H9 (cell line): ENCODE results near the gene SELENOS. TPM values are rescaled to one million over a fixed set of nuclear protein-coding genes. Genes with fewer than 3 reads are reported as not detected.
A peak's percentile ranks its signal among the peaks of the same experiment; 100 is the strongest.

Source experiments
- DNase-seq: peaks from one replicate; pipeline ENCODE4 v3.0.0-alpha.2; 2017
- H2AFZ ChIP-seq: one replicate; pipeline ENCODE4 v1.6.1; 2013; ENCODE audit warnings: mild to moderate bottlenecking, low read length, control low read depth, moderate library complexity
- H2AK5ac ChIP-seq: 2 replicates; pipeline ENCODE4 v1.6.1; 2013; ENCODE audit warnings: low read length, control low read depth, mixed read lengths; ENCODE audit not compliant: insufficient read length
- H2BK120ac ChIP-seq: one replicate; pipeline ENCODE4 v1.6.1; 2013; ENCODE audit warnings: low read depth, mild to moderate bottlenecking, low read length, control low read depth, inconsistent platforms; ENCODE audit not compliant: poor library complexity, severe bottlenecking
- H2BK12ac ChIP-seq: 2 replicates; pipeline ENCODE4 v1.6.1; 2013; ENCODE audit warnings: low read length, control low read depth, mixed read lengths, low read depth; ENCODE audit not compliant: insufficient read length
- H2BK15ac ChIP-seq: 2 replicates; pipeline ENCODE4 v1.6.1; 2013; ENCODE audit warnings: low read depth, low read length, control low read depth
- H2BK20ac ChIP-seq: one replicate; pipeline ENCODE4 v1.6.1; 2013; ENCODE audit warnings: low read depth, mild to moderate bottlenecking, low read length, control low read depth, inconsistent platforms; ENCODE audit not compliant: poor library complexity, severe bottlenecking
- H2BK5ac ChIP-seq: 2 replicates; pipeline ENCODE4 v1.6.1; 2013; ENCODE audit warnings: low read length, control low read depth, mixed read lengths; ENCODE audit not compliant: insufficient read length
- H3K14ac ChIP-seq: 2 replicates; pipeline ENCODE4 v1.6.1; 2013; ENCODE audit warnings: low read length, control low read depth; ENCODE audit not compliant: insufficient read depth
- H3K18ac ChIP-seq: 2 replicates; pipeline ENCODE4 v1.6.1; 2013; ENCODE audit warnings: low read depth, mild to moderate bottlenecking, mixed read lengths, low read length, control low read depth; ENCODE audit not compliant: insufficient read length
- H3K23ac ChIP-seq: 2 replicates; pipeline ENCODE4 v1.6.1; 2013; ENCODE audit warnings: low read length, control low read depth, mixed read lengths, low read depth; ENCODE audit not compliant: insufficient read length
- H3K23me2 ChIP-seq: 2 replicates; pipeline ENCODE4 v1.6.1; 2013; ENCODE audit warnings: low read depth, mild to moderate bottlenecking, mixed read lengths, low read length, control low read depth; ENCODE audit not compliant: insufficient read length, poor library complexity, severe bottlenecking
- H3K27ac ChIP-seq: 2 replicates; pipeline ENCODE4 v1.5.1; 2013; ENCODE audit warnings: low read length, control low read depth, mixed read lengths, low read depth; ENCODE audit not compliant: insufficient read length
- H3K27me3 ChIP-seq: 2 replicates; pipeline ENCODE4 v1.6.1; 2013; ENCODE audit warnings: low read length, control low read depth, inconsistent platforms; ENCODE audit not compliant: insufficient read depth
- H3K4ac ChIP-seq: 2 replicates; pipeline ENCODE4 v1.6.1; 2013; ENCODE audit warnings: low read depth, mild to moderate bottlenecking, control low read depth, inconsistent platforms, low read length, moderate library complexity
- H3K4me1 ChIP-seq: 2 replicates; pipeline ENCODE4 v1.6.1; 2013; ENCODE audit warnings: low read length, control low read depth, inconsistent platforms; ENCODE audit not compliant: insufficient read depth
- H3K4me2 ChIP-seq: 2 replicates; pipeline ENCODE4 v1.6.1; 2013; ENCODE audit warnings: low read length, control low read depth, mixed read lengths; ENCODE audit not compliant: insufficient read length, insufficient read depth
- H3K56ac ChIP-seq: 2 replicates; pipeline ENCODE4 v1.6.1; 2013; ENCODE audit warnings: low read depth, mild to moderate bottlenecking, mixed read lengths, low read length, control low read depth; ENCODE audit not compliant: insufficient read length
- H3K79me1 ChIP-seq: 2 replicates; pipeline ENCODE4 v1.6.1; 2013; ENCODE audit warnings: low read depth, mild to moderate bottlenecking, moderate library complexity, low read length, control low read depth, inconsistent platforms; ENCODE audit not compliant: insufficient read depth, poor library complexity, severe bottlenecking
- H3K79me2 ChIP-seq: 2 replicates; pipeline ENCODE4 v1.6.1; 2013; ENCODE audit warnings: low read length, control low read depth, inconsistent platforms; ENCODE audit not compliant: insufficient read depth
- H3K9ac ChIP-seq: 2 replicates; pipeline ENCODE4 v1.6.1; 2013; ENCODE audit warnings: low read length, control low read depth, mixed read lengths; ENCODE audit not compliant: insufficient read length; ENCODE audit errors: extremely low read depth
- H3K9me3 ChIP-seq: one replicate; pipeline ENCODE4 v1.6.1; 2013; ENCODE audit warnings: low read depth, low read length, inconsistent platforms; ENCODE audit not compliant: control insufficient read depth
- H3T11ph ChIP-seq: one replicate; pipeline ENCODE4 v1.6.1; 2013; ENCODE audit warnings: mild to moderate bottlenecking, low read length, control low read depth, inconsistent platforms
- H4K20me1 ChIP-seq: one replicate; pipeline ENCODE4 v1.6.1; 2013; ENCODE audit not compliant: control insufficient read depth, insufficient read length, insufficient read depth
- H4K5ac ChIP-seq: 2 replicates; pipeline ENCODE4 v1.6.1; 2013; ENCODE audit warnings: low read depth, mild to moderate bottlenecking, mixed read lengths, low read length, control low read depth; ENCODE audit not compliant: insufficient read length
- H4K8ac ChIP-seq: replicated peaks from 2 replicates; pipeline ENCODE4 v1.6.1; 2013; ENCODE audit warnings: low read length, control low read depth, mixed read lengths, low read depth; ENCODE audit not compliant: insufficient read length
- H4K91ac ChIP-seq: 2 replicates; pipeline ENCODE4 v1.6.1; 2013; ENCODE audit warnings: low read depth, mild to moderate bottlenecking, moderate library complexity, mixed read lengths, low read length, control low read depth; ENCODE audit not compliant: insufficient read length
- H3K27ac Mint-ChIP-seq, 3 experiments: 2 replicates in 2 of 3; 3 replicates in 1 of 3; pipeline ENCODE4 v1.8.0; 2020 to 2021; ENCODE audit warnings: mixed read lengths in 3 of 3, mild to moderate bottlenecking in 1 of 3, moderate library complexity in 1 of 3
- H3K27me3 Mint-ChIP-seq: 2 replicates; pipeline ENCODE4 v1.8.0; 2021; ENCODE audit warnings: low read depth, mild to moderate bottlenecking, moderate library complexity, mixed read lengths
- H3K36me3 Mint-ChIP-seq, 3 experiments: 2 replicates in 2 of 3; 3 replicates in 1 of 3; pipeline ENCODE4 v1.8.0; 2020 to 2021; ENCODE audit warnings: low read depth in 3 of 3, mixed read lengths in 3 of 3; ENCODE audit not compliant: insufficient read depth in 1 of 3
- H3K4me1 Mint-ChIP-seq, 2 experiments: 2 replicates each; pipeline ENCODE4 v1.8.0; 2020; ENCODE audit warnings: mixed read lengths in 2 of 2
- H3K4me3 Mint-ChIP-seq, 2 experiments: 2 replicates in 1 of 2; 3 replicates in 1 of 2; pipeline ENCODE4 v1.8.0; 2020 to 2021; ENCODE audit warnings: mild to moderate bottlenecking in 2 of 2, mixed read lengths in 2 of 2, moderate library complexity in 1 of 2
- H3K9me3 Mint-ChIP-seq, 2 experiments: 2 replicates in 1 of 2; 3 replicates in 1 of 2; pipeline ENCODE4 v1.8.0; 2020; ENCODE audit warnings: mild to moderate bottlenecking in 2 of 2, mixed read lengths in 2 of 2, moderate library complexity in 1 of 2
- CTCF ChIP-seq: fragments of 200-600 bp; sonication (generic); conservative IDR thresholded peaks from 3 replicates; pipeline ENCODE4 v1.8.0; 2021; ENCODE audit warnings: antibody characterized with exemption, mild to moderate bottlenecking
- WGBS: extraction: QIAGEN DNeasy Blood & Tissue Kit; methylation state at CpG from one replicate; pipeline ENCODE4 v1.1.7; 2013; ENCODE audit warnings: missing lambda C conversion rate, low lambda C conversion rate, mixed read lengths; ENCODE audit not compliant: insufficient read length; ENCODE audit errors: extremely low coverage; 5-methylcytosine and 5-hydroxymethylcytosine counted together
- total RNA-seq: library from RNA; stranded (reverse); gene quantifications from 2 replicates; pipeline ENCODE4 v1.2.1, GENCODE V29; 2021

Gene SELENOS
- total RNA-seq, 1 experiment from 2014 or later = 57.7 TPM

GRCh38 chr15:101295607-101296161 lies 18.4 kb upstream of the SELENOS start:
- H3K4me2 ChIP-seq = peak overlapping the region; percentile 61
- H3K23ac ChIP-seq = no peak overlapping the region
- Mint-ChIP-seq H3K27me3 (no peaks in the 10 kb centered on the region), H3K9me3 (no peaks in the 10 kb centered on the region), H3K27ac (no peak overlapping the region), H3K36me3 (peaks cover 0 to 17% (median 13%) of the 10 kb centered on the region in 3 experiments; a peak in 4 of 7 replicates), H3K4me3 (peak overlapping the region; percentile 91 to 92), H3K4me1 (peaks cover 11 to 18% of the 10 kb centered on the region in 2 experiments)
- H3K4me1 ChIP-seq = no peaks in the 10 kb centered on the region
- H3K79me2 ChIP-seq = peaks cover 21% of the 10 kb centered on the region
- no peak overlapping the region for H2BK20ac ChIP-seq
- H2AFZ ChIP-seq = no peak overlapping the region
- H4K8ac ChIP-seq = no peak overlapping the region
- no peak overlapping the region for H3K56ac ChIP-seq
- no peaks in the 10 kb centered on the region for H3K9me3 ChIP-seq
- no peak overlapping the region for H3K18ac ChIP-seq
- H2BK12ac ChIP-seq = no peak overlapping the region
- no peak overlapping the region for H3K14ac ChIP-seq
- no peak overlapping the region for H4K5ac ChIP-seq
- H3K9ac ChIP-seq = peak overlapping the region; percentile 53
- no peak overlapping the region for H3K4ac ChIP-seq
- H2BK5ac ChIP-seq = no peak overlapping the region
- no peak for TF ChIP-seq CTCF
- H2BK15ac ChIP-seq = no peak overlapping the region
- H3K79me1 ChIP-seq = no peaks in the 10 kb centered on the region
- peaks cover 7% of the 10 kb centered on the region for H3K23me2 ChIP-seq
- no peak overlapping the region for H2BK120ac ChIP-seq
- DNase-seq = no peak
- no peaks in the 10 kb centered on the region for H4K20me1 ChIP-seq
- no peak overlapping the region for H3K27ac ChIP-seq
- no peaks in the 10 kb centered on the region for H3K27me3 ChIP-seq
- H3T11ph ChIP-seq = no peak overlapping the region
- H2AK5ac ChIP-seq = no peak overlapping the region
- no peak overlapping the region for H4K91ac ChIP-seq
- no CpG with 5 or more reads among the region's 20 CpGs for WGBS
